Testis (tissue), 3 donors: ENCODE measurements around the gene DDIT3. TPM values are rescaled to one million over a fixed set of nuclear protein-coding genes. Genes with fewer than 3 reads are reported as not detected.
"Not testable (repeated sequence)": the region's sequence is repeated elsewhere in the genome, so short reads cannot be mapped to it uniquely, and the experiment has no call there.

Experiments used
- DNase-seq: peaks from one replicate; pipeline ENCODE4 v3.0.0-alpha.2; 2019
- H3K27ac ChIP-seq, 2 donors: fragments of 200-600 bp; sonication (generic); one replicate each; pipeline ENCODE4 v1.5.1; 2019
- H3K27me3 ChIP-seq: fragments of 200-600 bp; sonication (generic); one replicate; pipeline ENCODE4 v1.5.1; 2019
- H3K36me3 ChIP-seq: fragments of 200-600 bp; sonication (generic); one replicate; pipeline ENCODE4 v1.5.1; 2017; ENCODE audit warnings: low read depth; ENCODE audit errors: missing control alignments
- H3K4me1 ChIP-seq: fragments of 200-600 bp; sonication (generic); one replicate; pipeline ENCODE4 v1.5.1; 2019
- H3K4me3 ChIP-seq, 2 donors: fragments of 200-600 bp; sonication (generic); one replicate each; pipeline ENCODE4 v1.5.1; 2017 to 2019
- H3K9me3 ChIP-seq: fragments of 200-600 bp; sonication (generic); one replicate; pipeline ENCODE4 v1.5.1; 2017
- CTCF ChIP-seq, 3 experiments: fragments of 450-650 bp in 2 of 3; fragments of 200-600 bp in 1 of 3; sonication (generic) in 1 of 3; IDR thresholded peaks; one replicate each; pipeline ENCODE4 v1.5.1; 2016 to 2019; ENCODE audit warnings: antibody characterized with exemption in 3 of 3, mild to moderate bottlenecking in 2 of 3, moderate library complexity in 1 of 3
- POLR2A ChIP-seq: fragments of 450-650 bp; IDR thresholded peaks from one replicate; pipeline ENCODE4 v1.6.1; 2017; ENCODE audit warnings: antibody characterized with exemption, mild to moderate bottlenecking, moderate library complexity
- WGBS, 2 donors: methylation state at CpG; one replicate each; pipeline ENCODE4 v1.1.5; 2018; 5-methylcytosine and 5-hydroxymethylcytosine counted together
- intact Hi-C: fragments of 100-400 bp; cut with DNase I; formaldehyde crosslinking; loops from one replicate; pipeline ENCODE4 v1.15.1; 2023; ENCODE audit warnings: low total_unique reads
- polyA plus RNA-seq: library from polyadenylated mRNA; stranded (reverse); fragments of 350-450 nt; fragmentation: Illumina TruSeq; extraction: RNeasy Lipid Tissue Mini Kit (QIAGEN cat#74804); gene quantifications from one replicate; pipeline ENCODE4 v1.2.3, GENCODE V29; 2014; ENCODE audit warnings: low read depth, low replicate concordance; ENCODE audit not compliant: insufficient read depth
- total RNA-seq, 2 donors: library from RNA; depleted of rRNA; stranded (reverse); fragments of >200 nt; gene quantifications; one replicate each; pipeline ENCODE4 v1.2.3, GENCODE V29; 2016

DDIT3 gene
- total and polyA plus RNA-seq, 3 donors from 2014 or later, result 44.2 to 63.9 (median 45.6) TPM

GRCh38 chr12:57517187-57517586 is 3.1 kb downstream of the DDIT3 start:
- H3K9me3 ChIP-seq, result no peaks in the 10 kb centered on the region
- TF ChIP-seq CTCF (IDR thresholded peaks at IDR 0.05) (no peak), POLR2A (no peak)
- no peaks in the 10 kb centered on the region for H3K36me3 ChIP-seq
- intact Hi-C loops, result no loop called here
- no peak overlapping the region for H3K4me3 ChIP-seq
- H3K27ac ChIP-seq, result peak overlapping the region in 1 of 2 donors; percentile 99
- no peak for DNase-seq
- H3K4me1 ChIP-seq, result peaks cover 28% of the 10 kb centered on the region
- H3K27me3 ChIP-seq, result no peaks in the 10 kb centered on the region
- WGBS, 2 donors, result 0 to 38% methylated on average over 1 of the region's 1 CpG

GRCh38 chr12:57516617-57517153 is 3.6 kb downstream of the DDIT3 start:
- H3K4me1 ChIP-seq, result peaks cover 24% of the 10 kb centered on the region
- H3K27ac ChIP-seq, result no peak overlapping the region
- intact Hi-C loops, result no loop called here
- no peaks in the 10 kb centered on the region for H3K36me3 ChIP-seq
- no peak for TF ChIP-seq CTCF (IDR thresholded peaks at IDR 0.05)
- no peak for TF ChIP-seq POLR2A
- 87 to 91% methylated on average over 11 of the region's 11 CpGs for WGBS, 2 donors
- no peak for DNase-seq
- H3K9me3 ChIP-seq, result no peaks in the 10 kb centered on the region
- H3K27me3 ChIP-seq, result no peaks in the 10 kb centered on the region
- H3K4me3 ChIP-seq, result no peak overlapping the region

- Histone ChIP-seq H3K27ac (no peak overlapping the region), H3K4me1 (peaks cover 17% of the 10 kb centered on the region), H3K27me3 (no peaks in the 10 kb centered on the region), H3K4me3 (no peak overlapping the region), H3K36me3 (no peaks in the 10 kb centered on the region), H3K9me3 (no peaks in the 10 kb centered on the region)
- no peak for DNase-seq
- TF ChIP-seq CTCF (IDR thresholded peaks at IDR 0.05) (no peak), POLR2A (no peak)
- intact Hi-C loops, result no loop called here
- 82 to 83% methylated on average over 11 of the region's 11 CpGs for WGBS, 2 donors
Measured at GRCh38 chr12:57515934-57516541, 4.3 kb downstream of the DDIT3 start.

- H3K27ac ChIP-seq, result no peak overlapping the region
- no peak overlapping the region for H3K4me3 ChIP-seq
- no peaks in the 10 kb centered on the region for H3K27me3 ChIP-seq
- H3K9me3 ChIP-seq, result no peaks in the 10 kb centered on the region
- H3K4me1 ChIP-seq, result peaks cover 17% of the 10 kb centered on the region
- intact Hi-C loops, result no loop called here
- no peaks in the 10 kb centered on the region for H3K36me3 ChIP-seq
- no peak for DNase-seq
- 53 to 71% methylated on average over 3 of the region's 3 CpGs for WGBS, 2 donors
- TF ChIP-seq POLR2A, result no peak
Measured at GRCh38 chr12:57515408-57515933, 4.8 kb downstream of the DDIT3 start.

GRCh38 chr12:57514720-57515407 is 5.5 kb downstream of the DDIT3 start:
- DNase-seq, result no peak
- WGBS, 2 donors, result 93 to 98% methylated on average over 8 to 9 of the region's 9 CpGs
- no peaks in the 10 kb centered on the region for H3K36me3 ChIP-seq
- intact Hi-C loops, result no loop called here
- H3K4me1 ChIP-seq, result peaks cover 17% of the 10 kb centered on the region
- no peak overlapping the region for H3K27ac ChIP-seq
- no peak overlapping the region for H3K4me3 ChIP-seq
- no peaks in the 10 kb centered on the region for H3K9me3 ChIP-seq
- H3K27me3 ChIP-seq, result no peaks in the 10 kb centered on the region
- TF ChIP-seq POLR2A (no peak), CTCF (IDR thresholded peaks at IDR 0.05) (no peak)

GRCh38 chr12:57514246-57514645 is 6.1 kb downstream of the DDIT3 start:
- peaks cover 17% of the 10 kb centered on the region for H3K4me1 ChIP-seq
- H3K27ac ChIP-seq, intact Hi-C loops, H3K27me3 ChIP-seq, DNase-seq, H3K4me3 ChIP-seq, H3K36me3 ChIP-seq, H3K9me3 ChIP-seq: not testable (repeated sequence)
- WGBS, 2 donors, result 94% methylated on average over 9 of the region's 9 CpGs

GRCh38 chr12:57513677-57514076 is 6.6 kb downstream of the DDIT3 start:
- DNase-seq, H3K4me3 ChIP-seq, H3K27me3 ChIP-seq, H3K36me3 ChIP-seq, H3K27ac ChIP-seq, H3K9me3 ChIP-seq, intact Hi-C loops: not testable (repeated sequence)
- 88 to 92% methylated on average over 6 of the region's 6 CpGs for WGBS, 2 donors
- peaks cover 15% of the 10 kb centered on the region for H3K4me1 ChIP-seq
